ENCODE data around the gene KRT40.

DNA sequence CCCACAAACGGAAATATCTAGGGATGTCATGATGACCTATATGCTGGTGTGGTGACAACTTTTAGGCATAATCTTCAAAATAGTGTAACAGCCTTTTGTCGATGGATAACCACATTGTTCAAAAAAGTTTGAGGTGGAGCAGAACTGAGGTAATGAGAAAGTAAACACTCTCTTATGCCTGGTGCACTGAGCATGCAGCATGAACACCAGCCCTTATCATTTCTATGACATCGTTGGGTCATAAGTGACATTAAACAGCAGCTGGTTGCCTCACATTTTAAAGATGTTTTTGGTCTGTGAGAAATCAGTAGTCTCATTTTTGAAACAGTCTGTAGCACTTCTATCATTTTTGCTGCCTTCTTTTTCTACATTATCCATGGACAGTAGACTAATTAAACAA lies 48.5 kb downstream of the KRT40 start:
- no peak for TF ChIP-seq GATA2 (IDR thresholded peaks at IDR 0.05; ENCODE audit: low read depth, low read length)
- TF ChIP-seq GATA3 (IDR thresholded peaks at IDR 0.05; ENCODE audit: low read depth, low read length), result no peak
